ENCODE results near the gene KCNK15.

KCNK15 gene

GRCh38 chr20:44714701-44715498 lies 30.8 kb upstream of the KCNK15 start, which contains the start of gene CCN5:
Gene CCN5, plus strand, starts transcription at chr20:44715369. Its CDS starts 22 bp downstream, at chr20:44715391.
- in situ Hi-C loops (cut with MboI; ENCODE audit: low sequenced_read_pairs) = loop anchor here (5.0 kb wide), 1 partner anchor 53 kb away; no protein-coding TSS in a partner anchor

- in situ Hi-C loops (cut with MboI; ENCODE audit: low sequenced_read_pairs) = no loop called here
Measured at GRCh38 chr20:44715499-44716308, 30.0 kb upstream of the KCNK15 start.

- in situ Hi-C loops (cut with MboI; ENCODE audit: low sequenced_read_pairs) = no loop called here
Measured at GRCh38 chr20:44716309-44717106, 29.2 kb upstream of the KCNK15 start.

GRCh38 chr20:44717986-44718385 lies 27.7 kb upstream of the KCNK15 start:
- in situ Hi-C loops (cut with MboI; ENCODE audit: low sequenced_read_pairs) = no loop called here

GRCh38 chr20:44719841-44720240 lies 25.8 kb upstream of the KCNK15 start:
- in situ Hi-C loops (cut with MboI; ENCODE audit: low sequenced_read_pairs) = no loop called here

- in situ Hi-C loops (cut with MboI; ENCODE audit: low sequenced_read_pairs) = no loop called here
Measured at GRCh38 chr20:44720621-44720996, 25.1 kb upstream of the KCNK15 start.

GRCh38 chr20:44720997-44721784 lies 24.5 kb upstream of the KCNK15 start:
- in situ Hi-C loops (cut with MboI; ENCODE audit: low sequenced_read_pairs) = no loop called here

GRCh38 chr20:44721785-44722054 lies 23.9 kb upstream of the KCNK15 start:
- in situ Hi-C loops (cut with MboI; ENCODE audit: low sequenced_read_pairs) = no loop called here

- in situ Hi-C loops (cut with MboI; ENCODE audit: low sequenced_read_pairs) = no loop called here
Measured at GRCh38 chr20:44722990-44723389, 22.7 kb upstream of the KCNK15 start.

- in situ Hi-C loops (cut with MboI; ENCODE audit: low sequenced_read_pairs) = no loop called here
Measured at GRCh38 chr20:44723391-44723790, 22.3 kb upstream of the KCNK15 start.

GRCh38 chr20:44723798-44724362 lies 21.8 kb upstream of the KCNK15 start:
- in situ Hi-C loops (cut with MboI; ENCODE audit: low sequenced_read_pairs) = no loop called here

- in situ Hi-C loops (cut with MboI; ENCODE audit: low sequenced_read_pairs) = no loop called here
Measured at GRCh38 chr20:44724423-44725091, 21.1 kb upstream of the KCNK15 start.

- in situ Hi-C loops (cut with MboI; ENCODE audit: low sequenced_read_pairs) = no loop called here
Measured at GRCh38 chr20:44725837-44726236, 19.8 kb upstream of the KCNK15 start.

- in situ Hi-C loops (cut with MboI; ENCODE audit: low sequenced_read_pairs) = no loop called here
Measured at GRCh38 chr20:44727039-44727438, 18.6 kb upstream of the KCNK15 start.

- in situ Hi-C loops (cut with MboI; ENCODE audit: low sequenced_read_pairs) = no loop called here
Measured at GRCh38 chr20:44727651-44728050, 18.0 kb upstream of the KCNK15 start.

GRCh38 chr20:44728801-44729443 lies 16.7 kb upstream of the KCNK15 start:
- in situ Hi-C loops (cut with MboI; ENCODE audit: low sequenced_read_pairs) = no loop called here

- in situ Hi-C loops (cut with MboI; ENCODE audit: low sequenced_read_pairs) = loop anchor here (5.0 kb wide), 1 partner anchor 48 kb away; no protein-coding TSS in a partner anchor
Measured at GRCh38 chr20:44730441-44730840, 15.2 kb upstream of the KCNK15 start.

- in situ Hi-C loops (cut with MboI; ENCODE audit: low sequenced_read_pairs) = loop anchor here (5.0 kb wide), 1 partner anchor 49 kb away; no protein-coding TSS in a partner anchor
Measured at GRCh38 chr20:44731657-44732056, 14.0 kb upstream of the KCNK15 start.

- in situ Hi-C loops (cut with MboI; ENCODE audit: low sequenced_read_pairs) = loop anchor here (5.0 kb wide), 1 partner anchor 50 kb away; no protein-coding TSS in a partner anchor
Measured at GRCh38 chr20:44732327-44732726, 13.3 kb upstream of the KCNK15 start.
